H1 (cell line): ENCODE data around the gene CTTNBP2NL. TPM values are rescaled to one million over a fixed set of nuclear protein-coding genes. Genes with fewer than 3 reads are reported as not detected.

Source experiments
- CEBPB ChIP-seq: IDR thresholded peaks from 2 replicates; pipeline ENCODE4 v1.6.1; 2012; ENCODE audit warnings: low read depth, low read length
- EZH2 ChIP-seq: fragments of 200-600 bp; sonication (generic); IDR thresholded peaks from 2 replicates; pipeline ENCODE4 v1.7.1; 2012; ENCODE audit warnings: low read depth, mild to moderate bottlenecking, moderate library complexity, low read length, inconsistent platforms; ENCODE audit not compliant: severe bottlenecking
- TAF1 ChIP-seq: IDR thresholded peaks from 2 replicates; pipeline ENCODE4 v1.6.1; 2011; ENCODE audit warnings: mild to moderate bottlenecking, low read depth, low read length
- polyA plus RNA-seq, 7 experiments: library from polyadenylated mRNA; depleted of rRNA in 3 of 7; stranded (reverse) in 5 of 7; unstranded in 2 of 7; fragments of >200 nt in 5 of 7; fragments of 200-250 nt in 2 of 7; gene quantifications; 1 replicate in 5 of 7; 2 replicates in 1 of 7; 4 replicates in 1 of 7; pipeline versions ENCODE4 v1.2.1 to v1.2.3, GENCODE V29; 2011 to 2013; ENCODE audit warnings: missing spikeins in 2 of 7, mixed read lengths in 2 of 7
- total RNA-seq: library from RNA; stranded (reverse); fragmentation: NEBNext Ultra II Directional; extraction: Animal tissue kit (Norgen Biotek cat#: 25700); gene quantifications from 2 replicates; pipeline ENCODE4 v1.2.1, GENCODE V29; 2021

The CTTNBP2NL gene
- total and polyA plus RNA-seq, 2 of the 8 experiments (the other 6 are each of a cell fraction or from before 2014, with no cell fraction given): 6.4 to 35.1 TPM

GRCh38 chr1:112386731-112387346, 9.2 kb upstream of the CTTNBP2NL start (continued):
- no peak for TF ChIP-seq CEBPB
- TF ChIP-seq TAF1: no peak
- TF ChIP-seq EZH2: no peak
